ENCODE measurements around the gene PROSER1.
"Not testable (repeated sequence)": the region's sequence is repeated elsewhere in the genome, so short reads cannot be mapped to it uniquely, and the experiment has no call there.

PROSER1 gene

DNA sequence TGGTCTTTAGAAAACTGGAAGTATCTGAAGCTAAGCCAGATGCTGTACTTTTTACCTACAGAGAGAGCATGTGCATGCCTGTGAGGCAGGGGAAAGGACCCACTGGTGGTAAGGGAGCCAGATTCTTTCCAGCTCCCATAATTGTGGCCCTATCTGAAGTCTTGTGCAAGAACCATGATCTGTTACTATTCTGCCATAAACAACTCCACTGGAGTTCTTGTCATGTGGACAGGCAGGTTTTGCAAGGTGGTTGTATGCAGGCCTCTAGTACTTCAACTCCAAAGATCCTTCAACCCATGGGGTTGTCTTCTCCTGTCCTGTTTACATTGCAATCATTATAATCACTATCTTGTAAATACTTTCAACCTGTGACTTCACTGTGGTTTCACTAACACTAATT, 14.1 kb downstream of the PROSER1 start:
- DNase-seq = no peak

DNA sequence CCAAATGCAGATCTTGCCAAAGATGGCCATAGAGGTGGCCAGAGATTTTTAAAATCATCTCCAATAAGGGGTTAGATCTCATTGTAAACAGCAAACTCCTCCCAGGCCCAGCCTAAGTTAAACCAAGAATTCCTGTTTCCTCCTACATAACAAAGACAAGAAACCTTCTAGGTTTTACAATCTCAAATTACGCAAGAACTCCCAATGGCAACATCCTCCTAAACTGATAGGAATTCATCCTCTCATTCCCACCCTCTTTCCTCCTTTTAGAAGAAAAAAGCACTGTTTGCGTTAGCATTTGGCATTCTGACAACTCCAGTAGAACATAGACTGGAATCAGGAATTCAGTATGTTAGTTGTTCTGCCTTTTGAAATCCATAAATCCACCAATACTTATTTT, 14.6 kb downstream of the PROSER1 start:
- no peak for DNase-seq

DNA sequence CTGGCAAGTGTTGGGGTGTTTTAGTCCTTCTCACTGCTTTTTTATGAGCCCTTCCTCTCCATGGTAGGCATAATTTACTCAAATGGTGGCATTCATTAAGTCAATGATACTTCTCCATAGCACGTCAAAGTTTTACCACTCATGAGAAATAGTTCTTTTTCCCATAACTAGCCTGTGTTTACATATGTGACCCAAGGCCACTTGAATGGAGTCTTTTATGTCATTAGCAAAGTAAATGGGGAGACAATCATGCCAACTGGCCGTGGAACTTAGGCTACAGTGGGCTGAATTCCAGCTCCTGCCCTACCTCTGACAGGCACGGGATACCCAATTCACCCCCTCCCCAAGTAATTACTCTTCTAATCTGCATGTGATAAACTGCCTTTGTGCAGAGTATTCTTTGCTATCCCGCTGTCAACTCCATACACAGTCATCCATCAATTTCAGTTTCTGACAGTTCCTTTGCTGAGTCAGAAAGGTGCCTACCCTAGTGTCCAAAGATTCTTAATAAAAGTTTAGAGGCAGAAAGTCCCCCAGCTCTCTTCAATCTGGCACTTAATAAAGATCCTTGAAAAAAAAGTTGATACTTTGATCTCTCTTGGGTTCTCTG, 16.9 kb downstream of the PROSER1 start:
- no peak for DNase-seq

DNA sequence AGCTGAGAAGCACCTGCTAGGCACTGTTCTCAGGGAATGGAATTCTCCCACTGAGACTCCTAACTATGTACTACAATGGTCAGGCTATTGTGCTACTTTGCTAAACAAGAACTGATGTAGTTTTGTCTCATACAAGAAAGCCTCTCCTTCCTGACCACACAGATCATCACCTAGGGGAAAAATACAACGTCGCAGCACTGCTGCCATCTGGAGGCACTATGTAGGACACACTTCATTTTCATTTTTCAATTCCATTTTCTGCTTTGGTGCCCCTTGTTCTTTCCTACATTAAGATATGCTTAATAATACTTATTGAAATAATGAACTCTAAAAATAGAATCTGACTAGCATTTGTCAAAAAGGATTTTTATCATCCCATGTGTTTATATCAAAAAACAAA, 21.1 kb downstream of the PROSER1 start:
- DNase-seq = no peak

DNA sequence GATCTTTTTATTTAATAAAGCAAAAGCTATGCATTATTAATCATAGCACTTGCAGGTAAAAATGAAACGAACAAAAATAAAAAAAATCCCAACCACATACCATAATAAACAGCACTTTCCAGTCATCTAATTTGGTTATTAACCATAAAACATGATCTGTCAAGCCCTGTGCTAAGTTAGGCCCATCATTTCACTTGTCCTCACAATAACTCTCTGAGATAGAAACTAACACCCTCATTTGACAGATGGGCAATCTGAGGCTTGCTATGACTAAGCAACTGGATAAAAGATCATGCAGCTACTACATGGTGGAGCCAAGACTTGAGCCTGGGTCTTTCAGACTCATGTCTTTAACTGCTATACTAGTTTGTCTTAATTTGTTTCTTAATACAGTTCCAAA, 21.8 kb downstream of the PROSER1 start:
- DNase-seq = no peak

DNA sequence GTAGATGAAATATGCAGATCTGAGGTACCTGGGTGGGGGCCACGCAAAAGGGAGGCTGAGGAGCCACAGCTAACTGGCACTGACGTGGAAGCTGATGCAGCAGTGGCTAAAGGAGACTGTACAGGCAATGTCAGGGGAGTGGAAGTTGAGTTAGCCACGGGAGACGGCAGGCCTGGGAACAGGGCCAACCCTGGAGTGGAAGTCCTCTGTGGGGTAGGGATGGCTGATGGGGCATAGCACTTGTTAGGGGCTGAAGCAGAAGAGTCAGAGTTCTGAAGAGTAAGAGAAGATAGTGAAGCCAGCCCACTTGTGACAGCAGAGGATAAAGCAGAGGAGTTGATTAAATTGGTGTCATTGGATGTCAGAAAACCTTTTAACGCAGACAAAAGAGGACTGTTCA, 24.4 kb downstream of the PROSER1 start:
- DNase-seq = no peak

DNA sequence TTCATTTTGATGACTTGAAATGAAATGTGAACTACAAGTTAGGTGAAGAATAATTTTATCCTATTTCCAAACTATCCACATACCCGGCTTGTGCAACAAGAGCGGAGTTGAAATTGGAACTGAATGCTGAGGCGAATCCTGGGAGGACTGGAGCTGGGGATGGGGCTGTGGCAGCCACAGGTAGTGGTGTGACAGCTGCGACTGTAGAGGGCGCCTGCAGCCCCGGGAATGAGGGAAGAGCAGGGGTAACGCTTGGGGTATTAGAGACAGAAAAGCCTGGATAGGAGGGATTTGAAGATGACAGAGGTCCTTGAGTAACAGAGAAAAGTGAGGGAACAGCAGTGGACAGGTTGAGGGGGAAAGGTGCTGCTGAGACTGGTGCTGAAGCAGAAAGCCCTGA, 25.3 kb downstream of the PROSER1 start:
- DNase-seq = no peak

DNA sequence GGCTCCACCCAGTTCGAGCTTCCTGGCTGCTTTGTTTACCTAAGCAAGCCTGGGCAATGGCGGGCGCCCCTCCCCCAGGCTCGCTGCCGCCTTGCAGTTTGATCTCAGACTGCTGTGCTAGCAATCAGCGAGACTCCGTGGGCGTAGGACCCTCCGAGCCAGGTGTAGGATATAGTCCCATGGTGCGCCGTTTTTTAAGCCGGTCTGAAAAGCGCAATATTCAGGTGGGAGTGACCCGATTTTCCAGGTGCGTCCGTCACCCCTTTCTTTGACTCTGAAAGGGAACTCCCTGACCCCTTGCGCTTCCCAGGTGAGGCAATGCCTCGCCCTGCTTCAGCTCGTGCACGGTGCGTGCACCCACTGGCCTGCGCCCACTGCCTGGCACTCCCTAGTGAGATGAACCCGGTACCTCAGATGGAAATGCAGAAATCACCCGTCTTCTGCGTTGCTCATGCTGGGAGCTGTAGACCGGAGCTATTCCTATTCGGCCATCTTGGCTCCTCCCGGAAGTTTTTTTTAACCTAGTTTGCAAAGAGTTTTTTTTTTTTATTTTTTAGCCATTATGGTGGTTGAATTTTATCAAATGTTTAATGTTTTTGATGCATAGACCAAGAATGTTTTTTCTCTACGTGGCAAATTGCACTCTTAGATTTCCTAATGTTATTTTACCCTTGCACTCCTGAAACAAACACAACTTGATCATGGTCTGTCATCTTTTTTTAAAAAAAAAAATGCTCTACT, 31.3 kb downstream of the PROSER1 start:
- not testable (repeated sequence) for DNase-seq

DNA sequence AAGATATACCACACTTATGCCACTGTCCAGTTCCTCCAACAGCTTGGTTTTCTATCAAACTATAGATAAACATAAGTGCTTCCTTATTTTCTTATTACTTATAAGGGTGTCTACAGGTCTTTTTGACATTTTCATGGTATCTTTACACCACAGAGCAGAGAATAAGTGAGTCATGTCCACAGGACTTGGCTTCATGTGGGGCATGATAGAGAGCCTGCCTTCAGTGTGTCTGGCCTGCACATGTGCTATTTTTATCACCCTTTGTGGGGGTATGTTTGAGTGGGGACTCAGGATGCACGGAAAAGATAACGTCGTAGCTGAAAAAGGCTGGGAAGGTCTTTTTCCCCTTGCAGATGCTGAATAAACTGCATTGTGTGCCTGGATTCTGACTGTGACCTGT, 39.1 kb downstream of the PROSER1 start:
- DNase-seq = no peak

DNA sequence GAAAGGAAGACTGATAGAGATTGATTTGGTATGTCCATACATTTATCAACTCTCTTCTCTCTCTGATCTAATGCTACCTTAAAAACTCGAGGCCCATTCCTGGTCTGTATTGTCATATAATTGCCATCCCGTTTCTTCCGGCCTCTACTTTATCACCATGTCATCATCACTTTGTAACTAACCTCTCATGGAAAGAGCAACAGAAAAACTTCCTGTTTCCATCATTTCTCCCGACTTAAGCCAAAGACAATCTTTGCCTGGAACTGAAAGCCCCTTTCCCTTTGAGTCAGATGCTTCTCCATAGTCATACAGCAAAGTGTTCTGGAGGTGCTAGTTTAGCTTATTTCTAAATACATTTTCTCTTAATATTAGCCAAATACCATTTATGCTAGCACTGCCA, 44.5 kb downstream of the PROSER1 start:
- DNase-seq = no peak

DNA sequence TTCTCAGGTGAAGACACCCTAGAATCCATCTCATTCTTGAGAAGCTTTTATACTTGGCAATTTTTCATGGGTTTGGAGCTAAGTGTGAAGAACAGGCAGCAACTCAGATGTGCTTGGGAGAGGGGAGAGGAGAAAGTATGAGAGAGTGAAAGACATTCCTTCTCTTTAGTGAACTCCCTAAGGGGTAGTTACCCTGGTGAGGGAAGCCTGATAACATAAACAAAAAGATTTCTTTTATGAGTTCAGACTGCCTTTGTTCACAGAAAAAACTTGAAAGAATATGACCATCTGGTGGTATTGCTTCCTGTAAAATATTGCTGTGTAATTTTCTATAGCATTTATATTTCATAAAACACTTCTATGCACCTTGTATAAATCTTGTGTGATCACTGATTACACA, 47.2 kb downstream of the PROSER1 start, which contains the start of gene STOML3:
Gene STOML3 (minus strand): TSS at position 139 of the 400 bp plus-strand sequence. CDS start 110 bp downstream, at position 29.
- no peak for DNase-seq

DNA sequence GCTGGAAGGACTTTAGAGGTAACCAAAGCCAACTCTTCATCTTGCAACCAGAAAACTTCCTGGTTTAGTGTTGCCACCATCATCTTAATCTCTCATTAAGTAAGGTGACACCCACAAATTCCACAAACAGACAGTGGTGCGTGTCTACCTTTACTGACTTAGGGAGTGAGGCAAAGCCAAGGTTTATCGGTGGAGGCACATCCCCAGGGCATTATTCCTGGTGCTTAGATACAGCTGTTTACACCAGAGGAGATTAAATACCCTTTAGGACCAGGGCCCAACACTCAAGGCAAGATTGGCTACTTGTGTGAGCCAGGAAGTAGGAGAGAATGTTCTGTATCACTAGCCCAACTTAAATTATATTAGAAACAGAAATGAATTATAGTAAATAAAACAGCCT, 56.8 kb downstream of the PROSER1 start:
- DNase-seq = no peak

DNA sequence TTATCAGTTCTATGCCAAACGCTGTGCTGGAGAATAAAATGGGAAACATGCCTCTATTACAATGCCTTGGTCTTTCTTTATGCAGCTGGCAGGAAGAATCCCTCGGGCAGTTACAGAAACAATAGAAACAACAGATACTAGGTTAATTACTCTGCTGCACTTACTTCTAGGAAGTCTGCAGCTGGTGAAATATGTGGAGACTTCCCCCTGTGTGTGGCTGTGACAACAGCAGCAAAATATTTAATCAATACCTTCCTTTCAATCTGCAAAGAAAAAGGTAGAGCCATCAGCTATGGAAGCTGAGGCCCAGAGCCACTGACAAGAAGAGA, 57.2 kb downstream of the PROSER1 start:
- DNase-seq = no peak

DNA sequence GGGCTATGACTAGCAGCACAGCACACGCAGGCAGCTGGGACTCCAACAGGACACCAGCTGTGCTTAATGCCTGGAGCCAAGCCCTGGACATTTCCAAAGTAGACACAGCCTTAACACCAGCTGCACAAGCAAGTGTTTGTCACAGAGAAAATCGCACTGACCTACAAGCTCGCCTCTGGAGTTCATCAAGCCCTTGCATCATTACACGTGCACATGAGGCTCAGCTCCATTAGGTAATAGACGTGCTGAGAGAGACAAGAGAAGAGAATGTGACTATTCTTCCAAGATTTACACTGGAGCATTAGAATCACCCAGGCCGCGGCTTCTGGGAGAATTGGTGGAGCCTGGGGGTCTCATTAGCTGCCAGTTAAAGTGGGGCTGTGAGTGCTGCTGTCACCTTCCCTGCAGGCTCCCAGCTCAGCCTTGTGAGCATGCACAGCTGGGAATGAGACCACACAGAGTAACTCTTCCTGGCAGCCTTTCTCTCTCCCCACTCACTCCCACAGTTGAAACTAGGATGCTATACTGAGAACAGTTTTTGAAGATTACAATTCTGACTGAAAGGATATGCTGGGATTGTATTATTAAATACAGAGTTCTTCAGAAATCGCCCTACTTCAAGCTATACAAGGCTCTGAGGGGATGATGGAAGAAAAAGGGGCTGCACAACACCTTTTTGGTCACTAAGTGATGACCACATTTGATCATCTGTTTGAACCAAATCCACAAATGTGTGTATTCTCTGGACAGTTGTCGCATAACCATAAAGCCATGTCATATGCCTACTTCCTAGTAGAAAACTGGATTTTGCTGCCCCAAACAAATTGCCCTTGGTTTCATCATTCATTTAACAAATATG, 57.8 kb downstream of the PROSER1 start:
- no peak for DNase-seq

DNA sequence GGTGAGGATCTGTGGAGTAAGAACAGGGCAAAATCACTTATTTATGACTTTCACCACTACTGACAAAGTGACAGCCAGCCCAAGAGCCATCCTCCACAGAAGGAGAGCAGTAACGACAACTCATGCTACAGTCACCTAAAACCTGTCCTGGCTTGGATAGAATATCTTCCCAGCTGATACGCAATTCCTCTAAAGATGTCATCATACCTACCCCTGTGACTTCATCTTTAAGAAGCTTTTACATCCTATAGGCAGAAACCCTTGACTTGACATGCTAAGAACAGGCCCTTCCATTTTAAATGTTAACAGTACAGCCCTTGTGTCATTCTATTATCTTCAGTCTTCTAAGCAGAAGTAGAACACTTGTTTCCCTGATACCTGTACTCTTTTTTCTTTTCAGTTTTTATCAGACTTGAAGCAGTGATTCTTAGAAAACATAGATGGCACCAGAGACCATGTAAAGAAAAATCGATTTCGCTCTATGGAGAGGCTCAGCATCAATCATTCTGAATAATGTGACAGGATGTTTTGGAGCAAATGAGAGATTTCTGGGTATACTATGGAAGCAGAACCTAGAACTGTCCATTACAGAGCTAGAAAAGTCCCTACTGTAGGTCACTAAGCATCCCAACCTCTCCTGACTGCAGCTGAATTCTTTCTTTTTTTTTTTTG, 67.4 kb downstream of the PROSER1 start:
- no peak for DNase-seq

DNA sequence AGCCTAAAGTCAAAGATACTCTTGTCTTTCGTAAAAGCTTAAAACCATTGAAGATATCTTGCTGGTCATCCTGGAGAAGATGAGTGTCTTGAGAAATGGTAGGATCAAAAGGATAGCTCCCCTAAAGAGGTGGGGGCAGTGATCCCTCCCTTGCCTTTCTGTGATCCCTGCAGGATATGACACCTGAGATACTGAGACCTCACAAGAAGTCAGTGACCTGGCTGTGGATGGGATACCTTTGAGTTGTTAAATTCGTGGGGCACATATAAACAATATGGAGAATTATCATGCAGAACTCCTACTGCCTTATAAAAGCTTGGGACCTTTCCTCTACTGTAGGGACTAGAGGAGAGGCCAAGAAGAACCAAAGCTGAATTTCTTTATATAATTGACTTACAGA, 68.7 kb downstream of the PROSER1 start:
- DNase-seq = no peak

DNA sequence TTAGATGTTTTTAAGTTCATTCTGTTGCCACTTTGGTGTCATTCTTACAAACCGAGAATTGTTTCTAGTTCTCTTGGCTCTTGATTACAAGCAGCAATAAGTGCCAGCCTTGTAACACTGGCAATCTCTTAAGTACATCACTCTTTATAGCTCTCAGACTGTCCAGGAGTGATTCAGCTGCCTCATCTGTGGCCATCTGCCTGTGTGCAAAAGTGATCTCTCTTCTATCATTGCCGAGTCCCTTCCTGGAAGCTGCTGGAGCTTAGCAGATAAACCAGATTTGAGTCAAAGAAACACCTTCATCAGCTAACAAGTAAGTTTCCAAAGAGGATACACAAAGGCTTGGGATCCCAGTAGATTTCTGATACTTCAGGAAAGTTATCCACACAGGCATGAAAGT, 70.4 kb downstream of the PROSER1 start:
- no peak for DNase-seq

DNA sequence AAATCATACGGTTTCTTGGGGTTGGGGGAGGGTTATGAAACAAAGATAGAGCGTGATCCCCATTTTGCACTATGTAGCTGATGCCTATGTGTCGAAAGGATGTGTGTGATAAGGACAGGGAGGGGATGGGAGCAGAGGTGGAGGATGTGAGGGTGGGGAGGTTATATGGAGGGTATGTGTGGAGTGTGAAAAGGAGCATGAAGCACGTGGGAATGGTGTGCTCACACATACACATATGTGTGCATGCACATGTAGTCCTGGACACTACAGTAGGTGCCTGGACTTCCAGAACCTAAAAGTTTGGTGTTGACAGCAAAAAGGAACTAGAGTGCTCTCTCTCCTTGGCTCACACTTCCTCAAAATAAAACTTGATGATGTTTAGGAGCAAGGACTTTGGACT, 72.6 kb downstream of the PROSER1 start:
- DNase-seq = no peak

DNA sequence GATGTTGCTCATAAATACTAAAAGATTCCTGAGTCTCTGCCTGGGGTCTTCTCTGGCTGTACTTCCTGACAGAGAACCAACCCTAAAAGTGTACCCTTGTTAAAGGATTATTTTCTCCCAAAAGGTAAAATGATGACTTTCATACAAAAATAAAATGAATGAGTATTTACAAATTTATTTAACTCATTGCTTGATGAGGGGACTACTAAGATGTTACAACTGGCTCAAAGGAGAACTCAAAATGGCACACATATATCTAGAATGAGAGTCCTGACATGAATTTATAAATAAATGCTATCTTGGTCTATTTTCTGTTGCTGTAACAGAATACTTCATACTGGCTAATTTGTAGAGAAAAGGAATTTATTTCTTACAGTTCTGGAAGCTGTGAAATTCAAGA, 77.7 kb downstream of the PROSER1 start:
- no peak for DNase-seq

Data from stimulated activated CD4-positive, alpha-beta T cell treated with anti-CD3 and anti-CD28 coated beads, Interleukin-2, amount 100 ng/mL, for 48 hours (primary cell).